VCaP (cell line): ENCODE results near the gene GLYATL2.

ENCODE experiments used
- H3K27ac ChIP-seq: fragments of 450-650 bp; 2 replicates; pipeline ENCODE4 v1.5.1; 2017
- TF ChIP-seq, protein P1 (sequence below): fragments of 450-650 bp; conservative IDR thresholded peaks from 2 replicates; pipeline ENCODE4 v1.5.1; 2017; ENCODE audit warnings: mild to moderate bottlenecking, moderate library complexity

Gene GLYATL2

DNA sequence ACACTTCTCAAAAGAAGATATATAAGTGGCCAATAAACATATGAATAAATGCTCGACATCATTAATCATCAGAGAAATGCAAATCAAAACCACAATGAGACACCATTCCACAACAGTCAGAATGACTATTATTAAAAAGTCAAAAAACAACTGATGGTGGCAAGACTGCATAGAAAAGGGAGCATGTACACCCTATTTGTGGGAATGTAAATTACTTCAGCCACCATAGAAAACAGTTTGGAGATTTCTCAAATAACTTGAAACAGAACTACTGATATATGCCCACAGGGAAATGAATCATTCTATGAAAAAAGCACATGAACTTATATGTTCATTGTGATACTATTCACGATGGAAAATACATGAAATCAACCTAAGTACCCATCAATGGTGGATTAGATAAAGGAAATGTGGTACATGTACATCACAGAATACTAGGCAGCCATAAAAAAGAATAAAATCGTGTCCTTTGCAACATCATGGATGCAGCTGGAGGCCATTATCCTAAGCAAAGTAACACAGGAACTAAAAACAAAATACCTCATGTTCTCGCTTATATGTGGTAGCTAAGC, 42.4 kb downstream of the GLYATL2 start:
- TF ChIP-seq, protein P1, sequence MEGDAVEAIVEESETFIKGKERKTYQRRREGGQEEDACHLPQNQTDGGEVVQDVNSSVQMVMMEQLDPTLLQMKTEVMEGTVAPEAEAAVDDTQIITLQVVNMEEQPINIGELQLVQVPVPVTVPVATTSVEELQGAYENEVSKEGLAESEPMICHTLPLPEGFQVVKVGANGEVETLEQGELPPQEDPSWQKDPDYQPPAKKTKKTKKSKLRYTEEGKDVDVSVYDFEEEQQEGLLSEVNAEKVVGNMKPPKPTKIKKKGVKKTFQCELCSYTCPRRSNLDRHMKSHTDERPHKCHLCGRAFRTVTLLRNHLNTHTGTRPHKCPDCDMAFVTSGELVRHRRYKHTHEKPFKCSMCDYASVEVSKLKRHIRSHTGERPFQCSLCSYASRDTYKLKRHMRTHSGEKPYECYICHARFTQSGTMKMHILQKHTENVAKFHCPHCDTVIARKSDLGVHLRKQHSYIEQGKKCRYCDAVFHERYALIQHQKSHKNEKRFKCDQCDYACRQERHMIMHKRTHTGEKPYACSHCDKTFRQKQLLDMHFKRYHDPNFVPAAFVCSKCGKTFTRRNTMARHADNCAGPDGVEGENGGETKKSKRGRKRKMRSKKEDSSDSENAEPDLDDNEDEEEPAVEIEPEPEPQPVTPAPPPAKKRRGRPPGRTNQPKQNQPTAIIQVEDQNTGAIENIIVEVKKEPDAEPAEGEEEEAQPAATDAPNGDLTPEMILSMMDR = no peak
- H3K27ac ChIP-seq = no peak overlapping the region

DNA sequence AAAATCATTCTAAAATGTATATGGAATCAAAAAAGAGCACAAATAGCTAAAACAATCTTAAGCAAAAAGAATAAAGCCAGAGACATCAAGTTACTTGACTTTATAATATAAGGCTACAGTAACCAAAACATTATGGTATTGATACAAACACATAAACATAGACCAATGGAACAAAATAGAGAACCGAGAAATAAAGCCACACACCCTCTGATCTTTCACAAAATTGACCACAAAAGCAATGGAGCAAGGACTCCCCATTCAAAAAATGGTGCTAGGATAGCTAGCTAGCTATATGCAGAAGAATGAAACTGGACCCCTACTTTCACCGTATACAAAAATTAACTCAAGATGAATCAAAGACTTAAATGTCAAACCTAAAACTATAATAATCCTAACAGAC, 43.2 kb downstream of the GLYATL2 start:
- TF ChIP-seq, protein P1 = no peak
- H3K27ac ChIP-seq = no peak overlapping the region

DNA sequence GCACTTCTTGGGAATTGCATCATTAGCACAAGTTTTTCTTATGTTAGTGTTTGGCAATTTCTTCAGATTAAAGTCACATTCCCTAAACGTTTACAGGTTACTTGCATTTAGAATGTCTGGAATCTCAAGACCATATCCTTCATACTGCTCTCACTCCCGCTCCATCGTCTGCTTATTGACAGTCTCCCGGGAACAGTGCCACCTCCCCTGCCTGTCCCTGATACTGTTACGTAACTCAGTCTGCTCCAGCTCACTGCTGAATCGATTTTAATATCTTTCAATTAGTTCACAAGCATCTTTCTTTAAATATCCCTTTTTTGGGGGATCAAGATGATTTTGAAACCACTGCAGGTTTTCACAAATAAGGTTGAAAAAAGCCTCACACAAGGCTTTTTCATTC, 48.2 kb downstream of the GLYATL2 start:
- TF ChIP-seq, protein P1 = no peak
- H3K27ac ChIP-seq = peak overlapping the region; percentile 61

DNA sequence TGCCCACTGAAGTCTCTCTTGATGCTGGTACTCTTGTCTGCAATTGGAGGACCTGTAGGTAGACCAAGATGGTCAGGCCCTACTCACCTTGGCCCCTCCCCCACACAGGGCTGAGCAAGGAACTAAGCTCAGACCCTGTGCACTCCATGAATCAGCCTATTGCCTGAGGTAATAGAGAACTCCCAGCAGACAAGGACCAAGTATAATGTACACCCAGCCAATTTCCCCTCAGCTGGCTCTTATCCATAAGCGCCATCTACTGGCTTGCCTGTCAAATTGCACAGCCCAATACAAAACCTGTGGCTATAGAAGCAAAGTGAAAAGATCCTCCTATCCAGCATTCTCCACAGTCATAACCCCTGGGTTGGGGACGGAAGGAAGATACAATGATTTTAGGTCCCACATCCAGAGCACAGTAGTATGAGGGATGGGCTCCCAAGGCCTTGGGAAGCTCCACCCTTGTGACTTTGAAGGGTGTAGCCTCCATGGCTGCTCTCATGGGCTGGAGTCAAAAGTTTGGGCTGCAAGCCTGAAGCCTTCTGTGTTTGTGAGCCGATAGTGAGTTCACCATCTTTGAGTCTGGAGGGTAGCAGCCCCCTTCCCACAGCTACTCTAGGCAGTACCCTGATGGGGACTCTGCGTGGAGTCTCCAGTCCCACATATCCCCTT, 56.0 kb downstream of the GLYATL2 start:
- TF ChIP-seq, protein P1 = peak; percentile 93
- H3K27ac ChIP-seq = peak overlapping the region; percentile 88

DNA sequence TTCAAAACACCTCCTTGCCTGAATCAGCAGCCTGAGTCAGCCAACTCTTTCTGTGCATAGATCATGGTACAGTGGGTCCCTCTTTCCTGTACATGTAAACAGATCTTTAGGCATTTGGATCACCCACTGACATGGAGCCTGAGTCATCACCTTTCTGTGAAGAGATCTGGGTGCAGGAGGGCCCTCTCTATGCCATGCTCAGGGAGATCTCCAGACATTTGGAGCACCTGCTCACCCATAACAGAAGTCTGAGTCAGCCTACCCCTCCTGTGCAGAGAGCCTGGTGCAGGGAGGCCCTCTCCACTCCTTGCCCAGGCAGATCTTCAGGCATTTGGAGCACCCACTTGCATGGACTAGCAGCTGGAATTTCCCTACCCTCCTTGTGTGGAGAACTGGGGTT, 56.6 kb downstream of the GLYATL2 start:
- peak overlapping the region; percentile 88; the same call in 1 of the 2 replicates for H3K27ac ChIP-seq
- TF ChIP-seq, protein P1 = no peak

DNA sequence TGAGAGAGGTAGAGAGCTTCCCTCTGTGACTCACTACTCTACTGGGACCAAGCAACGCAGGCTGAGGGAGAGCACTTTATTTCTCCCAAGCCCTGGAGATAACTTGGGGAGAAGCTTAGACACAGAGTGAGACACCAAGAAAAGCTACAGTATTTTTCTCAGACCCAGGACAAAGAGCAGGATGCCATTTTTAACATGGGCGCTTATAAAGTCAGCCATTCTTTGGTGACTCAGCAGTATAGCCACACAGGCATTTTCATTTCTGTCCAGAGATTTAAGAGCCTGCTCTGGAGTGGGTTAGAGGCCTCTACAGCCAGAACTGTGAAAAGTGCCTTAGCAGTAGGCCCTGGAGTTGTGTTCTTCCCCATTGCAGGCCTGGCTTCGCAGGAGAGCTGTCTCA, 57.8 kb downstream of the GLYATL2 start:
- TF ChIP-seq, protein P1 = no peak

DNA sequence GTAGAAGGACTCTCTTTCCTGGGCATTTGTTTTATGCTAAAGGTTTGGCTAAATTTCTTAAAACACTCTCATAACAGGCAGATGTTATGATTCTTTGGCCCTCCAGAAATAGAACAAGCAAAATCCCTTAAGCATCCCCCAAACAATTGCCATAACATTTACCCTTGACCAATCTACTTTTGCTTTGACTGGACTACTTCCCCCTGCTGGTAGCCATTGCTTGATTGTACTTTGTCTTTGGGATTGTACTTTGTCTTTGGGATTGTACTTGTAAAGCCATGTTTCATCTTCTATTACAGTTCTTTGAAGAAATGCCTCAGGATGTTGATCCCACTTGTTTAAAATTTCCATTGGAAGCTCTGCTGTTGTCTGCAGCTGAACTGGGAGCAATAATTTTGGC, 59.5 kb downstream of the GLYATL2 start:
- TF ChIP-seq, protein P1 = no peak; the same call in 1 of the 2 replicates

More for the DNA sequence above, 57.8 kb downstream of the GLYATL2 start:
- peak overlapping the region; percentile 88; the same call in 1 of the 2 replicates for H3K27ac ChIP-seq

More for the DNA sequence above, 59.5 kb downstream of the GLYATL2 start:
- no peak overlapping the region for H3K27ac ChIP-seq
